ENCODE measurements around the gene MAML2. TPM values are rescaled to one million over a fixed set of nuclear protein-coding genes. Genes with fewer than 3 reads are reported as not detected.
A peak's percentile ranks its signal among the peaks of the same experiment; 100 is the strongest.

MAML2 gene
- total and polyA plus RNA-seq, 2 experiments from 2014 or later, result 1.1 to 8.2 TPM

- Histone ChIP-seq H3K9me3 (ENCODE audit: low read depth) (no peaks in the 10 kb centered on the region), H3K36me3 (no peaks in the 10 kb centered on the region), H3K27me3 (no peaks in the 10 kb centered on the region), H3K4me3 (no peak overlapping the region), H3K27ac (no peak overlapping the region), H3K4me1 (ENCODE audit: low read depth) (peaks cover 7% of the 10 kb centered on the region)
- DNase-seq (ENCODE audit: low read depth in 1 of 2, low spot score in 1 of 2), result no peak
- TF ChIP-seq CTCF (IDR thresholded peaks at IDR 0.05; ENCODE audit: low read depth, low read length), result no peak
These were observed 306.1 kb downstream of the MAML2 start for GRCh38 chr11:96036863-96037262.

- DNase-seq (ENCODE audit: low read depth in 1 of 2, low spot score in 1 of 2), result no peak
- peaks cover 7% of the 10 kb centered on the region for H3K4me1 ChIP-seq (ENCODE audit: low read depth)
- no peak overlapping the region for H3K27ac ChIP-seq
- no peak for TF ChIP-seq CTCF (IDR thresholded peaks at IDR 0.05; ENCODE audit: low read depth, low read length)
- H3K9me3 ChIP-seq (ENCODE audit: low read depth), result no peaks in the 10 kb centered on the region
- H3K27me3 ChIP-seq, result no peaks in the 10 kb centered on the region
- no peaks in the 10 kb centered on the region for H3K36me3 ChIP-seq
- no peak overlapping the region for H3K4me3 ChIP-seq
These were observed 307.3 kb downstream of the MAML2 start for GRCh38 chr11:96035740-96036078.

GRCh38 chr11:96035031-96035739, 307.8 kb downstream of the MAML2 start:
- H3K4me1 ChIP-seq (ENCODE audit: low read depth), result peaks cover 7% of the 10 kb centered on the region
- no peaks in the 10 kb centered on the region for H3K36me3 ChIP-seq
- H3K9me3 ChIP-seq (ENCODE audit: low read depth), result no peaks in the 10 kb centered on the region
- no peak for TF ChIP-seq CTCF (IDR thresholded peaks at IDR 0.05; ENCODE audit: low read depth, low read length)
- DNase-seq (ENCODE audit: low read depth in 1 of 2, low spot score in 1 of 2), result peak in 1 of 2 donors; percentile 49
- no peak overlapping the region for H3K4me3 ChIP-seq
- no peaks in the 10 kb centered on the region for H3K27me3 ChIP-seq
- no peak overlapping the region for H3K27ac ChIP-seq

DNA sequence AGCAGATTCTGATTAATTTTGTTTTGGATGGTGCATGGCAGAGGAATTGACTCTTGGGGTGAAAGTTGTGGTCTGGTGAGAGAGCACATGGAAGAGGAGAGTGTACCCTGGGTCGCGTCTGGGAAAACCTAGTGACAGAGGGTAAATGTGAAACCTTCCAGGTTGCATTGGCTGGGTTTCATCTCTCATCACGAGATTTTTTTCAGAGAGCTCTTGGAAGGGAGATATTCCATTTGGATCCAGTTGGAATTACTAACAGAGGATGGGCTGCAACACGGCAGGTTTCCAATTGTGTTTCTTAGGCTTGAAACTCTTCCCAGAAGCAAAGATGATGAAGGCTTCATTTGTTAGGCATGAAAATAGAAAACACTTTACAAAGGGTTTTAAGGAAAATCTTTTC, 309.4 kb downstream of the MAML2 start:
- TF ChIP-seq CTCF (IDR thresholded peaks at IDR 0.05; ENCODE audit: low read depth, low read length), result no peak
- H3K4me3 ChIP-seq, result no peak overlapping the region
- H3K4me1 ChIP-seq (ENCODE audit: low read depth), result peaks cover 7% of the 10 kb centered on the region
- H3K36me3 ChIP-seq, result no peaks in the 10 kb centered on the region
- no peak overlapping the region for H3K27ac ChIP-seq
- no peak for DNase-seq (ENCODE audit: low read depth in 1 of 2, low spot score in 1 of 2)
- H3K9me3 ChIP-seq (ENCODE audit: low read depth), result no peaks in the 10 kb centered on the region
- H3K27me3 ChIP-seq, result no peaks in the 10 kb centered on the region

- peak in 1 of 2 donors; percentile 34 for DNase-seq (ENCODE audit: low read depth in 1 of 2, low spot score in 1 of 2)
- H3K27ac ChIP-seq, result no peak overlapping the region
- H3K36me3 ChIP-seq, result no peaks in the 10 kb centered on the region
- no peak for TF ChIP-seq CTCF (IDR thresholded peaks at IDR 0.05; ENCODE audit: low read depth, low read length)
- H3K27me3 ChIP-seq, result no peaks in the 10 kb centered on the region
- no peaks in the 10 kb centered on the region for H3K9me3 ChIP-seq (ENCODE audit: low read depth)
- H3K4me1 ChIP-seq (ENCODE audit: low read depth), result peaks cover 7% of the 10 kb centered on the region
- H3K4me3 ChIP-seq, result no peak overlapping the region
These were observed 309.9 kb downstream of the MAML2 start for GRCh38 chr11:96033095-96033494.
